Frontal cortex (tissue), 4 donors: Measurements from ENCODE around the gene WDR62. TPM values are rescaled to one million over a fixed set of nuclear protein-coding genes. Genes with fewer than 3 reads are reported as not detected.
"Not testable (repeated sequence)": the region's sequence is repeated elsewhere in the genome, so short reads cannot be mapped to it uniquely, and the experiment has no call there.

Experiments used
- DNase-seq, 2 donors: peaks; one replicate each; pipeline ENCODE4 v3.0.0; 2012; ENCODE audit warnings: low spot score in 2 of 2
- FAIRE-seq: peaks from 2 replicates; lab custom pipeline; 2012; peaks lifted over from hg19 to GRCh38; lab: Jason Lieb, UNC
- total RNA-seq: library from RNA; depleted of rRNA; stranded (reverse); fragments of >200 nt; gene quantifications from one replicate; pipeline ENCODE4 v1.2.3, GENCODE V29; 2014
- donor health status: control.
- donor health status: control.
- donor health status: control.

The WDR62 gene
- total RNA-seq, 1 donor from 2014 or later, result 0.82 TPM

GRCh38 chr19:36031308-36031707 is 23.4 kb upstream of the WDR62 start:
- FAIRE-seq, result no peak
- DNase-seq, result no peak

DNA sequence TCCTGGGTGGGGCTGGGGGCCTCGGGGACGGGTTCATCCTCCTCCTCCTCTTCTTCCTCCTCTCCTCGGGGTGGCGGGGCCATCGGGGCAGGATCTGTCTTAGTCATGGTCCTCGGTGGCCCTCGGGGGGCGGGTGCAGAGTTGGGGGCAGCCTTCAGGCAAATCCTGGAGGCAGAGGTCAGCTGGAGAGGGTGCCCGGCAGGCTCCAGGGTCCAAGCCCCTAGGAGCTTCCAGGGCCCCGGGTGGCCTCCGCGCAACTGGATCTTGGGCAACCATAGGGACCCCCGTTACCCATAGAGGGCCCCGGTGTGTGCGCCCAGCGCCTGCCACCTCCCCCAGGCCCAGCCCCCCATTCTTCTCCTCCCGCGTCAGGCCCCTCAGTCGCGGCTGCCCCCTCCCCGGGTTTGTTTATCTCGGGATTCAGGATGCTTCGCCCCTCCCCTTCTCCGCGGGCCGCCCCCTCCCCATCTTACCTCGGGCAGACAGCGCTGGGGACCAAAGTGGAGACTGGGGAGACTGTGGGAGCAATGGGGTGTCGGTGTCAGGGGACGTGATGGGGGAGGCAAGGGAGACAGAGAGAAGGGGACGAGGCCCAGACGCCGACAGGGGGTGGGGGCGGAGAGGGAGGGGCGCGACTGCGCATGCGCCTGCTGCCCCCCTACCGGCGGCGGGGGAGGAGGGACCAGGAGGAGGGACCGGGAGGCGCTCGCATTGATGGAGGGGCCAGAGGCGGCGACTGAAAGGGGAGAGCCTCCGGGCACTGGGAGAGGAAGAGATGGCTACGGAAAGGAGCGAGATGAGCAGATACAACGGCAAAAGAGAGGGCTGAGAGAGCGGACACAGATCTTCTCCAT is 22.2 kb upstream of the WDR62 start, which contains the start of gene CLIP3:
Gene CLIP3 (minus strand): TSS at position 623 of the 854 bp plus-strand sequence. CDS start 516 bp downstream, at position 107.
- FAIRE-seq (no peak), DNase-seq (peak; percentile 94 to 96)

DNA sequence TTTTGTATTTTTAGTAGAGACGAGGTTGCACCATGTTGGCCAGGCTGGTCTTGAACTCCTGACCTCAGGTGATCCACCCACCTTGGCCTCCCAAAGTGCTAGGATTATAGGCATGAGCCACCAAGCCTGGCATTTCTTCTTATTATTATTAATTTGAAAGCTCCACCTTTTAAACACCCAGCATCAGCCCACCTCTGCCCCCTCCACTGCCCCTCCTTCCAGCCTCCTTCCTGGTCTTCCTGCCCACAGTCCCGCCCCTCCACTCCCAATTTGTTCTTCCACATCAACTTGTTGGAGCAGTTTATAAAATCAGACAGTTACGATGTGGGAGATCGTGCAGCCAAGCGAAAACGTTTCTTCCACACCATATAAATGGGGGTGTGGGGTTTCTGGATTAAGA is 14.2 kb upstream of the WDR62 start:
- DNase-seq (no peak), FAIRE-seq (no peak)

GRCh38 chr19:36041092-36041491 is 13.6 kb upstream of the WDR62 start:
- not testable (repeated sequence) for DNase-seq, FAIRE-seq

DNA sequence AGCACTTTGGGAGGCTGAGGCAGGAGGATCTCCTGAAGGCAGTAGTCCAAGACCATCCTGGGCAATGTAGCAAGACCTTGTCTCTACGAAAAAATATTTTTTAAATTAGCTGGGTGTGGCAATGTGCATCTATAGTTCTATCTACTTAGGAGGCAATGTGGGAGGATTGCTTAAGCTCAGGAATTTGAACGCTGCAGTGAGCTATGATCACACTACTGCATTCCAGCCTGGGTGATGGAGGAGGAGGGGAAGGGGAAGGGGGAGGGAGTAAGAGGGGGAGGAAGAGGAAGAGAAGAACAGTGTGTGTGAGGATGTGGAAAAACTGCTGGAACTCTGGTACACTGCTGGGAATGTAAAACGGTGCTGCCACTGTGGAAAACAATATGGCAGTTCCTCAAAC is 12.9 kb upstream of the WDR62 start:
- DNase-seq, result no peak
- FAIRE-seq, result no peak

DNA sequence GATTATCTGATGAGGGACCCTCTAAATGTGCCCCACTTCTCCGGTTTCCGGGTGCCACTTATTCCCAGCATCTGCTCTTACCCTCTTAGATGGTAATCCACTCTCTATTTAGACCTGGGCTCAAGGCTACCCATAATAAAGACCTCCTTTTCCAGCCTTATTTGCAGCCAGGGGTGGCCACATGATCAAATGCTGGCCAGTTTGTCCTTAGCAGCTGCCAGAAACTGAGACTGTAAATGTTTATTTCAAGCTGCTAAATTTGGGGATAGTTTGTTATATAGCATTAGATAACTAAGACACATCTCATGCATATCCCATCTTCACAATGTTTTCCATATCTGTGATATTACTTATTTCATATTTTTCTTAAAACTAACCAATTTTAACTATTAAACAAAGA is 10.7 kb upstream of the WDR62 start:
- FAIRE-seq, result no peak
- DNase-seq, result no peak

DNA sequence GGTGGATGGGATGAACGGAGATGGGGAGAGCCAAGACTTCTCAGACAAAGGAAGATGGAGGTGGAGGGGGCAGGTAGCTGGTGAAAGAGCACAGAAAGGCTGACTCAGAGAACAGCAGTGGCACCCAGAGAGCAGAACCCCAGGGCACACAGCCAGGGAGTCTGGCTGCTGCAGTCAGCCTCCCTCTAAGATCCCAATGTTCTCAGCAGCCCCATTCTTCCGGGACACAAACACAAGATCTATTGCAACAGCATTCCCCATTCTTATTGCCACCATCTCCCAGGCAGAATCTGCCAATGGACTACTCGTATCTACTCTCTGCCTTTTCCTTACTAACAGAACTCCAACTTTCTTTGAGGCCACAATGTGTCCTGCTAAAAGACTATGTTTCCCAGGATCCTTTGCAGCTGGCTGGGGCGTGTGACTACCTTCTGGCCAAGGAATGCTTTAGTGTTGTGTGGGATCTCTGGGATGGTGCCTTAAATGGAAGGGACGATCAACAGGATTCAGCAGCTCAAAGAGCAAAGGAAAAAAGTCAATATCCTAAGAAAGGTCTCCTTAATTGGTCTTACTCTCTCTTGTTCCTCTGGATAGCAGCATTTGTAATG is 8.2 kb upstream of the WDR62 start:
- FAIRE-seq (no peak), DNase-seq (no peak)

- DNase-seq (no peak), FAIRE-seq (no peak)
These were observed 6.9 kb upstream of the WDR62 start for GRCh38 chr19:36047835-36048234.

DNA sequence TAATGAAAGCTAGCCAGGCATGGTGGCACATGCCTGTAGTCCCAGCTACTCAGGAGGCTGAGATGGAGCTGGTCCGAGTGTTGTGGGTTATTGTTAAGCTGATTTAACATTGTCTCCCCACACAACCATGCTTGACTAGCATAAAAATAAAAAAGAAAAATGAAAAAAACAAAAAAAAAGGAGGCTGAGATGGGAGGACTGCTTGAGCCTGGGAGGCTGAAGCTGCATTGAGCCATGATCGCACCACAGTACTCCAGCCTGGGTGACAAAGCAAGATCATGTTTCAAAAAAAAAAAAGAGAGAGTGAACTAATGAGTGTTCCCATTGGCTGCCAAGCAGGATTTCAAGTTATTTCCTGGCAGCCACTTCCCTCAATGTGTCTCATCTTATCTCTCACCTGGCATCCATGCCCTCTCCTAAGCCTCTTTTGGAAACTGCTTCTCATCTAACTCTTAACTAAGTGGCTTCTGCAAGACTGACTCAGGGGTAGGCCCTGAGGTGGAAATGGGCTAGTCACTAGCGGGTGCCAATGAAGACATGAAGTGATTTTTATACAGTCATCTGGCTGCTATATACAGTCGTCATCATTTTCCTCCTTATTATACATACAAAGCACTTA is 5.5 kb upstream of the WDR62 start:
- FAIRE-seq, result no peak
- no peak for DNase-seq

GRCh38 chr19:36051236-36051635 is 3.5 kb upstream of the WDR62 start:
- DNase-seq (no peak), FAIRE-seq (no peak)

GRCh38 chr19:36051637-36052036 is 3.1 kb upstream of the WDR62 start:
- DNase-seq (no peak), FAIRE-seq (no peak)

DNA sequence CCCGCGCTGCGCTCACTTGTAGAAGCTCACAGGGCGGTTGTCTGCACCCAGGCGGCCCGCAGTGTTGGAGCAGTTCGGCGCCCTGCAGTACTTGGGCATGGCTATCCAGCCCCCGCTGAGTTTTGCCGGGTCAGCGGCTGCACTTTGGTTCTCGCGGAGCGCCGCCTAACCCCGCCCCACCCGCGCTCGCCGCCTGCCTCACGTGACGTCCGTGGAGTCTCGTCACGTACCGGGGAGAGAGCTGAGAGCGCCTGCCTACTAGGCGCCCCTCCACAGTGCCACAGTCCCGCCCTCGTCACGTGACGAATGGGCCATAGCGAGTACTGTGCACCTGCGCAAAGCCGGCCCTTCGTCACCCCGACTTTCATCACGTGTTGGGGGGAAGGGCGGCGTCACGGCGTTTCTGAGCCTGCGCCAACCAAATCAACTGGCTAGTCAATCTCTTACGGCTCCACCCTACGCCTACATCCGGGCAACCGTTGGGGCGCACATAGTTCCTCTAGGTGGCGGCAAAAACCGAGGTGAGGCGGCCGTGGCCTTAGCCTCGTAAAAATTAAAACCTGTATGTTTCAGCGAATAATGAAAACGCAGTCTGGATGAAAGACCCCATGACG is 471 bp upstream of the WDR62 start, which contains the start of gene THAP8:
Gene THAP8 (minus strand): TSS at position 167 of the 614 bp plus-strand sequence. CDS start 68 bp downstream, at position 99.
- DNase-seq, result peak; percentile 95 to 98
- FAIRE-seq, result no peak

DNA sequence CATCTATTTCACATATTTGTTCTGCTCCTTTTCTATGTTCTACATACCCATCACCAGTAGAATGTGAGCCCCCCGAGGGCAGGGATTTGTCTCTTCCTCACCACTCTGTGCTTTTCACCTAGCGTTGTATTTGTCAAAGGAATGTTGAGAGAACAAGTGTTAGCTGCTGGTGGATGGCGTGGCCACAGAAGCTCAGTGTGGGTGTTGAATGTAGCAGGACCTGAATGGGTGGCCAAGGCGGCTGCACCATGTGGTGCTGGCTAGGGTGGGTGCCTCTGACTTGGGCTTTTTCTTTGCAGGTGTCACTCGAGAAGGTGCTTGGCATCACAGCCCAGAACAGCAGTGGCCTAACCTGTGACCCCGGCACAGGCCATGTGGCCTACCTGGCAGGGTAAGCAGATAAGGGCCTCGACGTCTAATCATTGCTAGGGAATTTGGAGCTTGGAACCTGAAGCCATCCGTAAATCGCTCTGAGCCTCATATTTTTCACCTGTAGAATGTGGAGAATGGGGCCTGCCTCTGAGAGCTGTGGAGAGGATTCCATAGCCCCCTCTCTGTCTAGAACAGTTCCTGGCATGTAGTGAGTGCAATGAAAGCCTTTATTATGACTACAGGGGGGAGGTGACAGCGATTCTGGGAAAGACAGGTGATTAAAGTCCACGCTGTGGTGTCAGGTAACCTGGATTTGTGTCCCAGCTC is 3.9 kb downstream of the WDR62 start:
- no peak for FAIRE-seq
- DNase-seq, result no peak

- FAIRE-seq (no peak), DNase-seq (no peak)
These were observed 4.6 kb downstream of the WDR62 start for GRCh38 chr19:36059180-36059910.

DNA sequence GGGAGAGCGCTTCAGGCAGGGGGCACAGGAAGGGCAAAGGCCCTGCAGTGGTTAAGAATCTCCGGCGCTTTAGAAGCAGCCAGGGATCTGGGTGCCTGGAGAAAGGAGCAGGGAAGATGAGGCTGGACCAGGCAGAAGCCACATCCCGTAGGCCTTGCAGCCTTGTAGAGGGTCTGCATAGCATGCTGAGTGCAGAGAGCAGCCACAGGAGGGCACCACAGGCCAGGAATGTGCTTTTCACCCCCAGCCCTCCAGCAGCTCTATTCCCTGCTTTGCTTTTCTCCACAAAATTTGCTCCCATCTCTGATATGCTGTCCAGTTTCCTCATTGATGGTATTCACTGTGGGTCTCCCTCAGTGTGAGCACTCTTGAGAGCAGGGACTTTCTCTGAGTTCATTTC is 5.7 kb downstream of the WDR62 start:
- DNase-seq (peak; percentile 71 to 74), FAIRE-seq (no peak)

GRCh38 chr19:36061367-36061766 is 6.7 kb downstream of the WDR62 start:
- FAIRE-seq, result no peak
- DNase-seq, result no peak

DNA sequence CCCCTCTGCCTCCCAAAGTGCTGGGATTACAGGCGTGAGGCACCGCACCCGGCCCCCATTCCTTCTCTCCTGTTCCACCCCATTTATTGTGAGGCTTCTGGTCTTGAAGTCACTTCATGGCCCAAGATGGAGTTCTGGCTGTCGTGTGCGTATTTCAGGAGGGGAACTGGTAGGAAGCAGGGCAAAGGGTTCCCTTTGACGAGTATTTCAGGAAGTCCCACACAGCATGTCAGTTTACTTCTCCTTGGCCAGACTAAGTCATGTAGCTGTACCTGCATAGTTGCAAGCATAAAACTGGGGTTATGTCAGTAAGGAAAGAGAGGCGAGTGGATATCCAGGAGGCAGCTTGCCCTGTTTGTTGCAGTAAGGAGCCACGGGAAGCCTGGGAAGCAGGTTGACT is 10.1 kb downstream of the WDR62 start:
- DNase-seq, result no peak
- no peak for FAIRE-seq

- no peak for FAIRE-seq
- no peak for DNase-seq
These were observed 13.0 kb downstream of the WDR62 start for GRCh38 chr19:36067681-36068080.
